Ovary (tissue), 3 donors: ENCODE results near the gene TMEM114.

Source experiments
- POLR2A ChIP-seq: fragments of 450-650 bp; IDR thresholded peaks from one replicate; pipeline ENCODE4 v1.6.1; 2017; ENCODE audit warnings: antibody characterized with exemption, mild to moderate bottlenecking, moderate library complexity
- TF ChIP-seq, protein P1 (sequence below), 3 donors: fragments of 450-650 bp in 2 of 3; fragments of 200-600 bp in 1 of 3; IDR thresholded peaks; one replicate each; pipeline versions ENCODE4 v1.5.1 to v1.8.0; 2016 to 2022; ENCODE audit warnings: antibody characterized with exemption in 3 of 3, mild to moderate bottlenecking in 1 of 3
- donor health status: DM: no; HTN: no; CAD: no.

DNA sequence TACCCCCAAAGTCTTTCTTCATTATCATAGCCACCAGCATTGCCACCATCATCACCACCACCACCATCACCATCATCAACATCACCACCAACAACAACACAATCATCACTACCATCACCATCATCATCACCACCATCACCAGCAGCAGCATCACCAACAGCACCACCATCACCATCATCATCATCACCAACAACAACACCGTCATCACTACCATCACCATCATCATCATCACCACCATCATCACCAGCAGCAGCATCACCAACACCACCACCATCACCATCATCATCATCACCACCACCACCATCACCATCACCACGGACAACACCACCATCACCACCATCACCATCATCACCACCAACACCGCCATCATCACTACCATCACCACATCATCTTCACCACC is 500 bp upstream of the TMEM114 start:
- TF ChIP-seq, protein P1, sequence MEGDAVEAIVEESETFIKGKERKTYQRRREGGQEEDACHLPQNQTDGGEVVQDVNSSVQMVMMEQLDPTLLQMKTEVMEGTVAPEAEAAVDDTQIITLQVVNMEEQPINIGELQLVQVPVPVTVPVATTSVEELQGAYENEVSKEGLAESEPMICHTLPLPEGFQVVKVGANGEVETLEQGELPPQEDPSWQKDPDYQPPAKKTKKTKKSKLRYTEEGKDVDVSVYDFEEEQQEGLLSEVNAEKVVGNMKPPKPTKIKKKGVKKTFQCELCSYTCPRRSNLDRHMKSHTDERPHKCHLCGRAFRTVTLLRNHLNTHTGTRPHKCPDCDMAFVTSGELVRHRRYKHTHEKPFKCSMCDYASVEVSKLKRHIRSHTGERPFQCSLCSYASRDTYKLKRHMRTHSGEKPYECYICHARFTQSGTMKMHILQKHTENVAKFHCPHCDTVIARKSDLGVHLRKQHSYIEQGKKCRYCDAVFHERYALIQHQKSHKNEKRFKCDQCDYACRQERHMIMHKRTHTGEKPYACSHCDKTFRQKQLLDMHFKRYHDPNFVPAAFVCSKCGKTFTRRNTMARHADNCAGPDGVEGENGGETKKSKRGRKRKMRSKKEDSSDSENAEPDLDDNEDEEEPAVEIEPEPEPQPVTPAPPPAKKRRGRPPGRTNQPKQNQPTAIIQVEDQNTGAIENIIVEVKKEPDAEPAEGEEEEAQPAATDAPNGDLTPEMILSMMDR (IDR thresholded peaks at IDR 0.05) = no peak
- TF ChIP-seq POLR2A = no peak
